Activated CD8-positive, alpha-beta T cell treated with anti-CD3 and anti-CD28 coated beads for 36 hours (primary cell): Measurements from ENCODE around the gene KRTAP10-9. TPM values are rescaled to one million over a fixed set of nuclear protein-coding genes. Genes with fewer than 3 reads are reported as not detected.
"Not testable (repeated sequence)": the region's sequence is repeated elsewhere in the genome, so short reads cannot be mapped to it uniquely, and the experiment has no call there.

Experiments
- ATAC-seq: fragments of 200-7000 bp; cut with Tn5 transposase; one replicate; pipeline ENCODE4 v1.10.0; 2021; ENCODE audit warnings: mild to moderate bottlenecking, moderate library complexity
- CTCF ChIA-PET: fragments of 350-600 bp; sonication (Branson Sonifier 250); formaldehyde crosslinking; loops from one replicate; lab custom pipeline; 2021; ENCODE audit warnings: antibody characterized with exemption; lab: Charles Lee
- POLR2A ChIA-PET: fragments of 350-600 bp; sonication (Branson Sonifier 250); formaldehyde crosslinking; loops from one replicate; lab custom pipeline; 2021; ENCODE audit warnings: antibody characterized with exemption; lab: Charles Lee
- DNase-seq: peaks from one replicate; pipeline ENCODE4 v3.0.0-alpha.2; 2020
- H3K27ac Mint-ChIP-seq: one replicate; pipeline ENCODE4 v1.8.0; 2021; ENCODE audit warnings: mild to moderate bottlenecking, mixed read lengths
- H3K27me3 Mint-ChIP-seq: one replicate; pipeline ENCODE4 v1.8.0; 2021; ENCODE audit warnings: mixed read lengths
- H3K36me3 Mint-ChIP-seq: one replicate; pipeline ENCODE4 v1.8.0; 2021; ENCODE audit warnings: low read depth, mixed read lengths
- H3K4me1 Mint-ChIP-seq: one replicate; pipeline ENCODE4 v1.8.0; 2021; ENCODE audit warnings: low read depth, mixed read lengths
- H3K4me3 Mint-ChIP-seq: one replicate; pipeline ENCODE4 v1.8.0; 2021; ENCODE audit warnings: mild to moderate bottlenecking, moderate library complexity, mixed read lengths
- H3K9me3 Mint-ChIP-seq: one replicate; pipeline ENCODE4 v1.8.0; 2021; ENCODE audit warnings: mixed read lengths
- CTCF ChIP-seq: fragments of 200-600 bp; IDR thresholded peaks from one replicate; pipeline ENCODE4 v1.8.0; 2022; ENCODE audit warnings: antibody characterized with exemption, mild to moderate bottlenecking
- intact Hi-C: fragments of 100-400 bp; cut with micrococcal nuclease; formaldehyde crosslinking; loops from one replicate; pipeline ENCODE4 v1.10.0; 2022
- total RNA-seq, 2 experiments: library from RNA; stranded (reverse); gene quantifications; one replicate each; pipeline ENCODE4 v1.2.3, GENCODE V29; 2021

KRTAP10-9 gene
- total RNA-seq, 2 experiments from 2014 or later = not detected

GRCh38 chr21:44596068-44596725, 30.7 kb upstream of the KRTAP10-9 start:
- ATAC-seq = no peak
- Mint-ChIP-seq H3K4me1 (no peaks in the 10 kb centered on the region), H3K27ac (no peak overlapping the region), H3K36me3 (no peaks in the 10 kb centered on the region), H3K27me3 (no peaks in the 10 kb centered on the region), H3K4me3 (no peak overlapping the region), H3K9me3 (peaks cover 5% of the 10 kb centered on the region)
- no peak for TF ChIP-seq CTCF
- ChIA-PET POLR2A (no interaction called here), CTCF (interaction anchor here (1.3 kb wide), 1 partner anchor 197 kb away, joined by 5 read pairs; no protein-coding TSS in a partner anchor)
- no peak for DNase-seq
- intact Hi-C loops = no loop called here

GRCh38 chr21:44598061-44598460, 28.8 kb upstream of the KRTAP10-9 start:
- ATAC-seq (no peak), DNase-seq (no peak)
- intact Hi-C loops = no loop called here
- Mint-ChIP-seq H3K9me3 (peaks cover 5% of the 10 kb centered on the region), H3K36me3 (no peaks in the 10 kb centered on the region), H3K4me1 (no peaks in the 10 kb centered on the region), H3K27ac (no peak overlapping the region), H3K4me3 (no peak overlapping the region), H3K27me3 (no peaks in the 10 kb centered on the region)
- CTCF ChIA-PET = no interaction called here
- TF ChIP-seq CTCF = no peak
- POLR2A ChIA-PET = no interaction called here

- ChIA-PET POLR2A (no interaction called here), CTCF (no interaction called here)
- intact Hi-C loops = no loop called here
- no peak overlapping the region for H3K27ac Mint-ChIP-seq
- no peak overlapping the region for H3K4me3 Mint-ChIP-seq
- no peak for TF ChIP-seq CTCF
- H3K27me3 Mint-ChIP-seq = no peaks in the 10 kb centered on the region
- peaks cover 5% of the 10 kb centered on the region for H3K9me3 Mint-ChIP-seq
- H3K36me3 Mint-ChIP-seq = no peaks in the 10 kb centered on the region
- ATAC-seq = no peak
- H3K4me1 Mint-ChIP-seq = no peaks in the 10 kb centered on the region
- no peak for DNase-seq
Observed at GRCh38 chr21:44599264-44600029, 27.4 kb upstream of the KRTAP10-9 start.

GRCh38 chr21:44600118-44600978, 26.5 kb upstream of the KRTAP10-9 start, which contains the start of gene KRTAP10-7:
Gene KRTAP10-7, plus strand, starts transcription at chr21:44600597. Its CDS starts 25 bp downstream, at chr21:44600622.
- H3K9me3 Mint-ChIP-seq, intact Hi-C loops, H3K27ac Mint-ChIP-seq, H3K36me3 Mint-ChIP-seq, DNase-seq, H3K27me3 Mint-ChIP-seq, ATAC-seq, H3K4me1 Mint-ChIP-seq, CTCF ChIA-PET, POLR2A ChIA-PET, H3K4me3 Mint-ChIP-seq: not testable (repeated sequence)

- H3K4me1 Mint-ChIP-seq, CTCF ChIA-PET, POLR2A ChIA-PET, ATAC-seq, DNase-seq, H3K27ac Mint-ChIP-seq, H3K9me3 Mint-ChIP-seq, H3K27me3 Mint-ChIP-seq, intact Hi-C loops, H3K36me3 Mint-ChIP-seq, H3K4me3 Mint-ChIP-seq: not testable (repeated sequence)
Observed at GRCh38 chr21:44601091-44601490, 25.8 kb upstream of the KRTAP10-9 start.
